ENCODE results near the gene NFATC4. TPM values are rescaled to one million over a fixed set of nuclear protein-coding genes. Genes with fewer than 3 reads are reported as not detected.
"Not testable (repeated sequence)": the region's sequence is repeated elsewhere in the genome, so short reads cannot be mapped to it uniquely, and the experiment has no call there.

The NFATC4 gene
- total and polyA plus RNA-seq, 2 experiments from 2014 or later: 84.8 to 96.9 TPM

GRCh38 chr14:24324024-24324423 lies 44.0 kb upstream of the NFATC4 start:
- in situ Hi-C loops (cut with MboI): no loop called here
- no peaks in the 10 kb centered on the region; the same call in 1 of the 2 replicates for H3K27me3 ChIP-seq (replicated peaks; ENCODE audit: insufficient read depth)
- WGBS, 2 experiments (ENCODE audit: low coverage in 1 of 2, low lambda C conversion rate in 2 of 2, missing lambda C conversion rate in 2 of 2): 62 to 65% methylated on average over 6 of the region's 6 CpGs

GRCh38 chr14:24325041-24325530 lies 42.9 kb upstream of the NFATC4 start:
- Histone ChIP-seq H3K79me2 (ENCODE audit: insufficient read depth) (no peaks in the 10 kb centered on the region), H3K27ac (no peak overlapping the region), H2AFZ (no peak overlapping the region), H3K27me3 (replicated peaks; ENCODE audit: insufficient read depth) (no peaks in the 10 kb centered on the region; the same call in 1 of the 2 replicates), H3K4me3 (no peak overlapping the region), H4K20me1 (ENCODE audit: insufficient read depth) (no peaks in the 10 kb centered on the region), H3K4me2 (ENCODE audit: unreplicated experiment) (no peak overlapping the region), H3K9me3 (ENCODE audit: low read depth) (no peaks in the 10 kb centered on the region), H3K9me2 (ENCODE audit: insufficient read depth) (no peaks in the 10 kb centered on the region), H3F3A (ENCODE audit: insufficient read depth) (no peaks in the 10 kb centered on the region), H3K36me3 (ENCODE audit: low read depth) (no peaks in the 10 kb centered on the region), H3K4me1 (ENCODE audit: insufficient read depth) (no peaks in the 10 kb centered on the region), H3K9ac (no peak overlapping the region)
- 72 to 82% methylated on average over 5 of the region's 5 CpGs for WGBS, 2 experiments (ENCODE audit: low coverage in 1 of 2, low lambda C conversion rate in 2 of 2, missing lambda C conversion rate in 2 of 2)
- TF ChIP-seq EZH2 (IDR thresholded peaks at IDR 0.05; ENCODE audit: insufficient read depth, poor library complexity, severe bottlenecking) (no peak), EZH2phosphoT487 (IDR thresholded peaks at IDR 0.05; ENCODE audit: insufficient read depth, low read depth) (no peak)
- no peak for DNase-seq
- in situ Hi-C loops (cut with MboI): no loop called here

More at GRCh38 chr14:24324024-24324423, 44.0 kb upstream of the NFATC4 start:
- Histone ChIP-seq H4K20me1 (ENCODE audit: insufficient read depth) (no peaks in the 10 kb centered on the region), H3K9ac (no peak overlapping the region), H3K9me2 (ENCODE audit: insufficient read depth) (no peaks in the 10 kb centered on the region), H3K4me3 (no peak overlapping the region), H3K4me1 (ENCODE audit: insufficient read depth) (no peaks in the 10 kb centered on the region), H3K79me2 (ENCODE audit: insufficient read depth) (no peaks in the 10 kb centered on the region), H3K9me3 (ENCODE audit: low read depth) (no peaks in the 10 kb centered on the region), H3F3A (ENCODE audit: insufficient read depth) (no peaks in the 10 kb centered on the region), H3K27ac (no peak overlapping the region), H3K4me2 (ENCODE audit: unreplicated experiment) (no peak overlapping the region), H2AFZ (no peak overlapping the region), H3K36me3 (ENCODE audit: low read depth) (no peaks in the 10 kb centered on the region)
- TF ChIP-seq EZH2phosphoT487 (IDR thresholded peaks at IDR 0.05; ENCODE audit: insufficient read depth, low read depth) (no peak), EZH2 (IDR thresholded peaks at IDR 0.05; ENCODE audit: insufficient read depth, poor library complexity, severe bottlenecking) (no peak)
- DNase-seq: no peak

- H3K4me1 ChIP-seq (ENCODE audit: insufficient read depth): no peaks in the 10 kb centered on the region
- no peaks in the 10 kb centered on the region for H3K27me3 ChIP-seq (replicated peaks; ENCODE audit: insufficient read depth)
- no peak overlapping the region for H3K9ac ChIP-seq
- no peaks in the 10 kb centered on the region for H3K79me2 ChIP-seq (ENCODE audit: insufficient read depth)
- no peak for DNase-seq
- H3K4me2 ChIP-seq (ENCODE audit: unreplicated experiment): no peak overlapping the region
- H3F3A ChIP-seq (ENCODE audit: insufficient read depth): no peaks in the 10 kb centered on the region
- H3K36me3 ChIP-seq (ENCODE audit: low read depth): no peaks in the 10 kb centered on the region
- H3K9me3 ChIP-seq (ENCODE audit: low read depth): no peaks in the 10 kb centered on the region
- no peaks in the 10 kb centered on the region for H4K20me1 ChIP-seq (ENCODE audit: insufficient read depth)
- WGBS, 2 experiments (ENCODE audit: low coverage in 1 of 2, low lambda C conversion rate in 2 of 2, missing lambda C conversion rate in 2 of 2): 57 to 67% methylated on average over 8 to 9 of the region's 9 CpGs
- TF ChIP-seq EZH2phosphoT487 (IDR thresholded peaks at IDR 0.05; ENCODE audit: insufficient read depth, low read depth) (no peak), EZH2 (IDR thresholded peaks at IDR 0.05; ENCODE audit: insufficient read depth, poor library complexity, severe bottlenecking) (no peak)
- in situ Hi-C loops (cut with MboI): no loop called here
- H3K27ac ChIP-seq: no peak overlapping the region
- H3K9me2 ChIP-seq (ENCODE audit: insufficient read depth): no peaks in the 10 kb centered on the region
- H3K4me3 ChIP-seq: no peak overlapping the region
- no peak overlapping the region for H2AFZ ChIP-seq
Measured at GRCh38 chr14:24325963-24326362, 42.0 kb upstream of the NFATC4 start.

- H3K27me3 ChIP-seq (replicated peaks; ENCODE audit: insufficient read depth): no peaks in the 10 kb centered on the region
- H3F3A ChIP-seq (ENCODE audit: insufficient read depth): no peaks in the 10 kb centered on the region
- no peaks in the 10 kb centered on the region for H3K36me3 ChIP-seq (ENCODE audit: low read depth)
- H3K9ac ChIP-seq: no peak overlapping the region
- H3K9me2 ChIP-seq (ENCODE audit: insufficient read depth): no peaks in the 10 kb centered on the region
- no peak overlapping the region for H2AFZ ChIP-seq
- no peaks in the 10 kb centered on the region for H4K20me1 ChIP-seq (ENCODE audit: insufficient read depth)
- TF ChIP-seq EZH2phosphoT487 (IDR thresholded peaks at IDR 0.05; ENCODE audit: insufficient read depth, low read depth) (no peak), EZH2 (IDR thresholded peaks at IDR 0.05; ENCODE audit: insufficient read depth, poor library complexity, severe bottlenecking) (no peak)
- no peak overlapping the region for H3K27ac ChIP-seq
- 29 to 49% methylated on average over 2 of the region's 2 CpGs for WGBS, 2 experiments (ENCODE audit: low coverage in 1 of 2, low lambda C conversion rate in 2 of 2, missing lambda C conversion rate in 2 of 2)
- DNase-seq: no peak
- no peaks in the 10 kb centered on the region for H3K4me1 ChIP-seq (ENCODE audit: insufficient read depth)
- no peaks in the 10 kb centered on the region for H3K79me2 ChIP-seq (ENCODE audit: insufficient read depth)
- H3K4me2 ChIP-seq (ENCODE audit: unreplicated experiment): no peak overlapping the region
- no peak overlapping the region for H3K4me3 ChIP-seq
- no peaks in the 10 kb centered on the region for H3K9me3 ChIP-seq (ENCODE audit: low read depth)
- in situ Hi-C loops (cut with MboI): no loop called here
Measured at GRCh38 chr14:24327303-24327702, 40.7 kb upstream of the NFATC4 start.

- H3K9me2 ChIP-seq (ENCODE audit: insufficient read depth); H3K36me3 ChIP-seq (ENCODE audit: low read depth); H3K4me1 ChIP-seq (ENCODE audit: insufficient read depth); H3K9ac ChIP-seq; H3K9me3 ChIP-seq (ENCODE audit: low read depth); H3K4me3 ChIP-seq; H3F3A ChIP-seq (ENCODE audit: insufficient read depth); H3K4me2 ChIP-seq (ENCODE audit: unreplicated experiment); in situ Hi-C loops (cut with MboI); H3K27me3 ChIP-seq (replicated peaks; ENCODE audit: insufficient read depth); H4K20me1 ChIP-seq (ENCODE audit: insufficient read depth); H3K27ac ChIP-seq; H3K79me2 ChIP-seq (ENCODE audit: insufficient read depth); H2AFZ ChIP-seq: not testable (repeated sequence)
- DNase-seq: peak; percentile 45
- WGBS, 2 experiments (ENCODE audit: low coverage in 1 of 2, low lambda C conversion rate in 2 of 2, missing lambda C conversion rate in 2 of 2): 1 to 5% methylated on average over 9 of the region's 9 CpGs
Measured at GRCh38 chr14:24327914-24328313, 40.1 kb upstream of the NFATC4 start.
